Dermis microvascular lymphatic vessel endothelial cell (primary cell): Measurements from ENCODE around the gene VASN. TPM values are rescaled to one million over a fixed set of nuclear protein-coding genes. Genes with fewer than 3 reads are reported as not detected.

ENCODE experiments used
- DNase-seq, 2 donors: peaks; one replicate each; pipeline versions ENCODE4 v3.0.0 to v3.0.0-alpha.2; 2010; ENCODE audit warnings: low read depth in 2 of 2
- total RNA-seq: library from RNA; depleted of rRNA; stranded (reverse); fragments of >200 nt; gene quantifications from 2 replicates; pipeline ENCODE4 v1.2.1, GENCODE V29; 2014

The VASN gene
- total RNA-seq, 1 donor from 2014 or later = 0.39 TPM

GRCh38 chr16:4351880-4352279 lies 19.8 kb upstream of the VASN start:
- DNase-seq = peak in 1 of 2 donors; percentile 40

- DNase-seq = no peak
These were observed 18.8 kb upstream of the VASN start for GRCh38 chr16:4352843-4353242.

DNA sequence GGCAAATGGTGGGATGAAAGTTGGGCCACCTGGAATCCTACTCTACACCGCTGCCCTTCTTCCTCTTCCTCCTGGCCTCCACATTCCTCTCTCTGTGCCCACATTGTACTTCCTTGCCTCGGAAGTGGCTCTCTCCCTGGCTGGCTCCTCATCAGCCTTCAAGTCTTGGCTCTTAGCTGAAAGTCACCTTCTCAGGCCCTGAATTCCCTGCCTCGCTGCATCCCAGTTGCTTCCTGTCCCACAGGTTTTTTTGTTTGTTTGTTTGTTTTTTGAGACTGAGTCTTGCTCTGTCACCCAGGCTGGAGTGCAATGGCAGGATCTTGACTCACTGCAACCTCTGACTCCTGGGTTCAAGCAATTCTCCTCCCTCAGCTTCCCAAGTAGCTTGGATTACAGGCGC lies 18.0 kb upstream of the VASN start:
- no peak for DNase-seq

DNA sequence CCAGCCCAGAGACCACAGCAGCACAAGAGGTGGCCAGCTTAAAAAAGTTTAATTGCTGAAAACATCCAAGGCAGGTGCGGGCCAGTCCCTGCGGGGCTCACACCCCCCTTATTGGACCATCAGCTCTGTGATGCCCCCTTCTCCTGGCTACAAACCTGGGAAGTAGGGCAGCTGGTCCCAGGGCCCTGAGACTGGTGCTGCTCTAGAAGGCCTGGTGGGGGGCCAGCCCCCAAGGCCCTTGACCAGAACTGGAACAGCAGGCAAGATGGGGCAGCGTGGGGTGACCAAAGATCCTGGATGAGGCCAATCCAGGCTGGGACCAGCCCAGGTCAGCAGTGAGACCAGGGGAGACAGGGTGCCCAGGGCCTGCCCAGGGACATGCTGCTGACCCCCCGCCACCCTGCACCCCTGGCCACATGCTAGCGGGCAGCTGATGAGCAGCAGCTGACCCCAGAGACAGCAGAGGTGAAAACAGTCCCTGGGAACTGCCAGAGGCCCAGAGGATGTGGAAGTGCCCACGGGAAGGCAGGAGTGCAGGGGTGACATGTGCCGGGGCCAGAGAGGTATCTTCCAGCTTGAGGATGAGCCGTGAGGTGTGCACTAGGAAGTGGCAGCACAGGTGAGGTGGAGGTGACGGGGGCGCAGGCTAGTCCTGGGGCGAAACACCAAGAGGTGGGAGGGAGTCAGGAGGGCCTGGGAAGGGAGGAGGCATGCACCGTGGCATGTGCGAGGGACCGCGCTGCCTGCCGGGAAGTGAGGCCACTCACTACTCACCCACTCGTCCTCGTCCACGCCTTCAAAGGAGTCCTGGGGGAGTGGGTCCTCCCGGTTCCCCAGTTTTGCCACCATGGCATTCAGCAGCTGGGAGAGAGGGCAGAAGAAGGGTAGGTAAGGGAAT lies 16.9 kb upstream of the VASN start:
- DNase-seq = no peak

GRCh38 chr16:4356820-4357219 lies 14.8 kb upstream of the VASN start:
- no peak for DNase-seq

DNA sequence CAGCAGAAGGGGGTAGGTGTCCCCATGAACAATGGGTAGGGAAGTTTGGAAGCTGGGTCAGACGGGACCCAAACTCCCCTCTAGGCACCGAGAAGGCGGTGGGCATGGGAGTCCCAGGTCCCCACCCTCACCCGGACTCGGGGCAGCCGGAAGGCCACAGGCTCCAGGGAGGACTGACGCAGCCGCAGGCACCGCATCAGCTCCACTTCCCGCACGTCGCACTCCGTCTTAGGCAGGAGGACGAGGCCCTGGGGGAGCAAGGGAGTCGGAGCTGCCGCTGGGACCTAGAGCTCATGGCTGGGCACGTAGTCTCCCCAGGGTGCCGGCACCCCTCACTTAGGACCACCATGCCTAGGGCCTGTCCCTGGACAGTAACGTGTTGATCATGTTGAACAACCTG lies 13.4 kb upstream of the VASN start:
- DNase-seq = no peak

DNA sequence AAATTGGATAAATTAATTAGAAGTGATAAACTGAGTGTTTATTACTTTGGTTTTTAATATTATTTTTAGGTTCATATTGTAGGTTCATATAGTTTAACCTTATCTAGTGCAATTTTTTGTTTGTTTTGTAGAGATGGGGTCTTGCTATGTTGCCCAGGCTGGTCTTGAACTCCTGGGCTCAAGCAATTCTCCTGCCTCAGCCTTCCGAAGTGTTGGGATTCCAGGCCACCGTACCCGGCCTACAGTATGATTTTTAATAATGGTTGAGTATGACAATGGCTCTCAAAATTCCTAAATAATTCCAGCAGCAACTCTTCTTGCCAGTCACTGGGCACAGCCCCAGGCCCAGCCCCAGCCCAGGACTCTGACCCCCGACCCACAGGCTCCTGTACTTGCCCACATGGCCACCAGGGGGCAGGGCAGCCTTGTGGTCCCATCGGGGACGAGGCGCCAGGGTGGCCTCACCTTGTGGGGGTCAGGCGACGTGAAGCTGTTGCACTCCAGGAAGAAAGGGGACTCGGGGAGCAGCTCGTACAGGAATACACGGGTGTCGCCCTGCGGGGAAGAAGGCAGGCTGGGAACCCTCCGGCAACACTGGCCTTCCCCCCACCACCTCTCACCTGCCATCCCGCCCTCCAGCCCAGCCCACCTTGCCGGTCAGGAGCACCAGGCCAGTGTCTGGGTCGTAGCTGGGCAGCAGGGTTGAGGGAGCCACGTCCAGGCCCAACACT lies 12.7 kb upstream of the VASN start:
- DNase-seq = peak in 1 of 2 donors; percentile 35

- DNase-seq = no peak
These were observed 11.7 kb upstream of the VASN start for GRCh38 chr16:4359914-4360313.

DNA sequence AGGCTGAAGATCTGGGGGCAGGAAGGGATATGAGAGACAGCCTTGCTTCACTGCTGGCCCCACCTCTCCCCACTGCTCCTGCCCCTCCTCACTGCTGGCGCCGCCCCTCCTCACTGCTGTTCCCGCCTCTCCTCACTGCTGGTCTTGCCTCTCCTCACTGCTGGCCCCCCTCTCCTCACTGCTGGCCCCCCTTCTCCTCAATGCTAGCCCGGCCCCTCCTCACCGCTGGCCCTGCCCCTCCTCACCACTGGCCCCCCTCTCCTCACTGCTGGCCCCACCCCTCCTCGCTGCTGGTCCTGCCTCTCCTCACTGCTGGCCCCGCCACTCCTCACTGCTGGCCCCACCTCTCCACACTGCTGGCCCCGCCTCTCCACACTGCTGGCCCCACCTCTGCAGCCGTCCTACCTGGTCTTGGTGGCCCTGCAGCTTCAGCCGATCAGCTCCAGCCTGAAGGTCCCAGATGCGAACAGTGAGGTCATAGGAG lies 11.1 kb upstream of the VASN start:
- DNase-seq = no peak

DNA sequence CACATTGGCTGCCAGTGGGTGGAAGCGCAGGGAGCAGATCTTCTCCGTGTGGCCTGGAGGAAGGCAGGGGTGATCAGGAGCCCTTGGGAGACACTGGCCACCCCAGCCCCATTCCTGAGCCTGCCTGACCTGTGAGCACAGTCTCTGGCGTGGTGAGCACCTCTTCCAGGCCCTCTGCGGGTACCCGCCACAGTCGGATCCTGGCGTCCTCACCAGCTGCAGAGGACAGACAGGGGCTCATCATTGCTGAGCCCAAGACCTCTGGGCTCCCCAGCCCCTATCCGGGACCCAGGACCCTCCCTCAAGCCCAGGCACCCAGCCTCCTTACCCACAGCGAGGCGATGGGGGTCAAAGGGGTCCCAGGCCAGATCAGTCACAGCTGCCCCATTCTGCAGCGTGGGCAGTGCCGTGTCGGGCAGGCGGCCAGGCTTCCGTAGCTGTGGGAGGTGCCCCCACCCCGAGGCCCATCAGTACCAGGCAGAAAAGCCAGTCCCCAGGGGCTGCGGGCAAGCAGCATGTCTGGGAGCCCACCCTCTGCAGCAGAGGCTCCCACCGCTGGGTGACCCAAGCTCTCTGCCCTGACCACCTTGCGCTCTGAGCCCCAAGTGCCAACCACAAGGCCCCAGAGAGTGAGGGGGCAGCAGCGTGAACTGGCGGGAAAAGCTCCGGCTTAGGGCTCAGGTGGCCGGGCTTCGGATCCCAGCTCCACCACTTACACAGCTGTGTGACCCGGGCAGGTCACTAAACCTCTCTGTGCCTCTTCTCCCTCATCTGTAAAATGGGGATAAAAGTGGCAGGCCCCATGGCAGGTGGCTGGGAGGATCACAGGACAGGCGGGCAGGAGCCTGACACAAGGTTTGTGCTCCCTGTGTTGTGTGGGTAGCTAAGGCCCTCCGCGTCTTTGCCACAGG lies 10.4 kb upstream of the VASN start:
- no peak for DNase-seq

- no peak for DNase-seq
These were observed 9.7 kb upstream of the VASN start for GRCh38 chr16:4361944-4362311.

GRCh38 chr16:4362476-4363135 lies 9.0 kb upstream of the VASN start:
- DNase-seq = no peak

- DNase-seq = no peak
These were observed 7.2 kb upstream of the VASN start for GRCh38 chr16:4364196-4365013.

GRCh38 chr16:4365014-4365406 lies 6.6 kb upstream of the VASN start:
- DNase-seq = no peak

GRCh38 chr16:4365615-4366014 lies 6.0 kb upstream of the VASN start:
- DNase-seq = no peak

DNA sequence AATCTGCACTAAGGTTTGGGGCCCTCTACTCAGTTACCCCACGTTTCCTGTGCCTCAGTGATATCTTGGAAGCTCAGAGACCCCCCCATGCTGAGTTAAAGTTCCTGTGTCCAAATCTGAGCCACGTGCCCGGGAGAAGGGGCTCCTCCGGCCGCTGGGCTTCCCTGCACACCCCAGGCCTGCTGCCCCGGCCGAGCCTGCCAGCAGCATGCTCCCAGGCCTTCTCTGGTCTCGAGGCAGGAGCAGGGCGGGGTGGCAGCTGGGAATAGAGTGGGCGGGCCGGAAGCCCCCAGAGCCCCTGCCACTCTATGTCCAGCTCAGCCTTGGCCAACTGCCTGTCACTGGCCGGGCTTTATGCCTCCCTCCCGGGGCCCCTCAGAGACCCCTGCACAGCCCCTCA lies 5.6 kb upstream of the VASN start:
- DNase-seq = no peak

DNA sequence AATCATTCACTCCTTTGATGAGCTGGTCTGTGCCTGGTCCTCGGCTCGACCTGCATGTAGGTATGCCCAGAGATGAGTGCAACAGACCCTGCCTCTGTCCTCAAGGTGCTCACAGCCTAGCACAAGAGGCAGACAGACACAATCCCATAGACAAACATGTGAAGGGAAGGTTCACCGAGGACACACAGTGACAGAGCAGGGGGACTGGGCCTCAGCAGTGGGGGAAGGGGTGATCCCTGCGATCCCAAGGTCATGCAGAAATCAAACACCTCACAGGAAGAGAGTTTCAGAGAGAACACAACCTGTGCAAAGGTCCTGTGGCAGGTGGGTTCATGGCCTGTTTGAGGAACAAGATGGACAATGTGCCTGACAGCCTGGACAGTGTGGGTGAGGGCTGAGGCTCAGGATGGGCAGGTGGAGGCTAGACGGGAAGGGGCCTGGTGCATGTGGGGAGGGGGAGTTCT lies 4.2 kb upstream of the VASN start:
- DNase-seq = no peak

DNA sequence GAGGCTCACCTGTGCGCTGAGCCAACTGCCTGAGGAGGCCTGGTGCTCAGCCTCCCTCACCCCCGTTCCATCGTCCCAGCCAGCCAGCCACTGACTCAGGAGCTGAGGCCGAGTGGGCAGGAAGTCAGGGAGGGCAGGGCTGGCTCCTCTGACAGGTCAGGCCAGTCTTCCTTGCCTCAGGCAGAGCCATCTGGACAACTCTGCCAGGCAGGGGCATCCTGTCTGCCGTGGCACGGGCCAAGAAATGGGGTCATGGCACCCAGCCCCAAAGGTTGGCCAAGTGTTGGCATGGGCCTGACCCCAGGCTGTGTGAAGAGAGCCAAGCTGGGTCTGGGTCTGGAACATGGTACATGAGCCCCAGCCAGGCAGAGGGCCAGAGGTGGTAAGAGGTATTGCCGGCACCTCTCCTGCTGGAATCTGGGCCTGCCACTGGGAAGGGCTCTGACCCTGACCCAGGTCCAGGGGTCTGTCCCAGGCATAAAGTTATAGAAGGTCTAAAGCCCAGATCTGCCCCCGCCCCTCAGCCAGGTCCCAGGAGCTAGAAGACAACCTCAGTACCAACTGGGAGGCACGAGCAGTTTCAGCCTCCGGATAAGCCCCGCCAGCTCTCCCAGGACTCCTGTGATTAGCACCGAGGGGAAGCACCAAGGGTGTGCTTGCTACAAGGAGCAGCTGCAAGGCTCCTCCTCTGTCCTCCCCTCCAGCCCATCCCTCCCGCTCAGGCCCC lies 2.5 kb upstream of the VASN start:
- DNase-seq = no peak

- no peak for DNase-seq
These were observed 1.5 kb upstream of the VASN start for GRCh38 chr16:4370151-4370550.
